Naive B cell (primary cell): ENCODE data around the gene MYO5A. TPM values are rescaled to one million over a fixed set of nuclear protein-coding genes. Genes with fewer than 3 reads are reported as not detected.

ENCODE experiments used
- ATAC-seq, 2 donors: fragments of 150-1000 bp; cut with Tn5 transposase; 2 replicates each; pipeline ENCODE4 v1.10.0; 2021; ENCODE audit warnings: low read depth in 2 of 2, mild to moderate bottlenecking in 2 of 2, moderate library complexity in 2 of 2
- DNase-seq: peaks from one replicate; pipeline ENCODE4 v3.0.0; 2022
- H3K27ac Mint-ChIP-seq, 6 donors: one replicate each; pipeline ENCODE4 v1.8.0; 2020 to 2022; ENCODE audit warnings: mild to moderate bottlenecking in 6 of 6, mixed read lengths in 6 of 6, moderate library complexity in 5 of 6, inconsistent platforms in 2 of 6
- H3K27me3 Mint-ChIP-seq, 3 donors: one replicate each; pipeline ENCODE4 v1.8.0; 2021 to 2022; ENCODE audit warnings: mixed read lengths in 3 of 3, mild to moderate bottlenecking in 1 of 3
- H3K36me3 Mint-ChIP-seq, 2 donors: one replicate each; pipeline ENCODE4 v1.8.0; 2020 to 2022; ENCODE audit warnings: mixed read lengths in 2 of 2, inconsistent platforms in 1 of 2, mild to moderate bottlenecking in 1 of 2
- H3K4me1 Mint-ChIP-seq, 3 donors: one replicate each; pipeline ENCODE4 v1.8.0; 2020 to 2022; ENCODE audit warnings: mixed read lengths in 3 of 3, inconsistent platforms in 1 of 3, mild to moderate bottlenecking in 1 of 3, moderate library complexity in 1 of 3
- H3K4me3 Mint-ChIP-seq, 8 donors: one replicate each; pipeline ENCODE4 v1.8.0; 2020 to 2022; ENCODE audit warnings: mild to moderate bottlenecking in 8 of 8, mixed read lengths in 8 of 8, moderate library complexity in 8 of 8, inconsistent platforms in 2 of 8
- H3K9me3 Mint-ChIP-seq, 7 donors: one replicate each; pipeline ENCODE4 v1.8.0; 2020 to 2022; ENCODE audit warnings: mixed read lengths in 7 of 7, mild to moderate bottlenecking in 5 of 7, inconsistent platforms in 2 of 7, moderate library complexity in 1 of 7
- polyA plus RNA-seq, 6 donors: library from polyadenylated mRNA; unstranded; fragments of 300-500 nt; fragmentation: Illumina TruSeq; gene quantifications; one replicate each; pipeline ENCODE4 v1.2.3, GENCODE V29; 2021; ENCODE audit warnings: low read depth in 6 of 6

The MYO5A gene
- polyA plus RNA-seq, 6 donors from 2014 or later, result 3.8 to 15.0 (median 9.3) TPM

GRCh38 chr15:52378746-52379394 is 149.8 kb downstream of the MYO5A start:
- DNase-seq (no peak), ATAC-seq (no peak)
- peak overlapping the region in 2 of 6 donors; percentile 2 to 37 for H3K27ac Mint-ChIP-seq
- H3K36me3 Mint-ChIP-seq, result peaks cover 33 to 41% of the 10 kb centered on the region in 2 donors
- no peaks in the 10 kb centered on the region for H3K27me3 Mint-ChIP-seq
- no peaks in the 10 kb centered on the region for H3K9me3 Mint-ChIP-seq
- H3K4me1 Mint-ChIP-seq, result peaks cover 0 to 6% (median 5%) of the 10 kb centered on the region in 3 donors
- H3K4me3 Mint-ChIP-seq, result no peak overlapping the region

- Mint-ChIP-seq H3K4me3 (peak overlapping the region in 1 of 8 donors; percentile 24), H3K36me3 (peaks cover 20 to 48% of the 10 kb centered on the region in 2 donors), H3K4me1 (peaks cover 0 to 3% (median 0%) of the 10 kb centered on the region in 3 donors), H3K27me3 (no peaks in the 10 kb centered on the region), H3K9me3 (no peaks in the 10 kb centered on the region), H3K27ac (peak overlapping the region in 1 of 6 donors; percentile 63)
- ATAC-seq (peak in 1 of 2 donors; percentile 52), DNase-seq (no peak)
Observed at GRCh38 chr15:52370010-52370409, 158.7 kb downstream of the MYO5A start.

GRCh38 chr15:52369455-52369854 is 159.2 kb downstream of the MYO5A start:
- H3K4me3 Mint-ChIP-seq, result no peak overlapping the region

GRCh38 chr15:52369030-52369429 is 159.7 kb downstream of the MYO5A start:
- Mint-ChIP-seq H3K9me3 (no peaks in the 10 kb centered on the region), H3K27ac (peak overlapping the region in 1 of 6 donors; percentile 63), H3K4me3 (no peak overlapping the region), H3K36me3 (peaks cover 22 to 39% of the 10 kb centered on the region in 2 donors), H3K4me1 (peaks cover 0 to 3% (median 0%) of the 10 kb centered on the region in 3 donors), H3K27me3 (no peaks in the 10 kb centered on the region)
- no peak for ATAC-seq
- no peak for DNase-seq

More at GRCh38 chr15:52369455-52369854, 159.2 kb downstream of the MYO5A start:
- peaks cover 0 to 3% (median 0%) of the 10 kb centered on the region in 3 donors for H3K4me1 Mint-ChIP-seq
- peaks cover 22 to 43% of the 10 kb centered on the region in 2 donors for H3K36me3 Mint-ChIP-seq
- ATAC-seq (no peak), DNase-seq (no peak)
- H3K9me3 Mint-ChIP-seq, result no peaks in the 10 kb centered on the region
- H3K27me3 Mint-ChIP-seq, result no peaks in the 10 kb centered on the region
- H3K27ac Mint-ChIP-seq, result no peak overlapping the region

- no peaks in the 10 kb centered on the region for H3K27me3 Mint-ChIP-seq
- peaks cover 0 to 3% (median 0%) of the 10 kb centered on the region in 3 donors for H3K4me1 Mint-ChIP-seq
- no peak overlapping the region for H3K4me3 Mint-ChIP-seq
- H3K9me3 Mint-ChIP-seq, result no peaks in the 10 kb centered on the region
- H3K36me3 Mint-ChIP-seq, result peaks cover 25 to 41% of the 10 kb centered on the region in 2 donors
- ATAC-seq, result no peak
- no peak for DNase-seq
- peak overlapping the region in 1 of 6 donors; percentile 11 for H3K27ac Mint-ChIP-seq
Observed at GRCh38 chr15:52368402-52368801, 160.3 kb downstream of the MYO5A start.

- no peak for DNase-seq
- H3K27ac Mint-ChIP-seq, result peak overlapping the region in 3 of 6 donors; percentile 27 to 84 (median 83)
Observed at GRCh38 chr15:52362497-52362896, 166.2 kb downstream of the MYO5A start.

GRCh38 chr15:52361975-52362494 is 166.6 kb downstream of the MYO5A start:
- Mint-ChIP-seq H3K27me3 (no peaks in the 10 kb centered on the region), H3K36me3 (peaks cover 26 to 41% of the 10 kb centered on the region in 2 donors), H3K4me1 (no peaks in the 10 kb centered on the region), H3K27ac (peak overlapping the region in 2 of 6 donors; percentile 75 to 83), H3K9me3 (no peaks in the 10 kb centered on the region), H3K4me3 (no peak overlapping the region)
- ATAC-seq (no peak), DNase-seq (no peak)

More at GRCh38 chr15:52362497-52362896, 166.2 kb downstream of the MYO5A start:
- H3K27me3 Mint-ChIP-seq, result no peaks in the 10 kb centered on the region
- no peak for ATAC-seq
- no peaks in the 10 kb centered on the region for H3K9me3 Mint-ChIP-seq
- H3K36me3 Mint-ChIP-seq, result peaks cover 26 to 41% of the 10 kb centered on the region in 2 donors
- no peaks in the 10 kb centered on the region for H3K4me1 Mint-ChIP-seq
- no peak overlapping the region for H3K4me3 Mint-ChIP-seq

GRCh38 chr15:52361494-52361893 is 167.2 kb downstream of the MYO5A start:
- Mint-ChIP-seq H3K27me3 (no peaks in the 10 kb centered on the region), H3K4me1 (no peaks in the 10 kb centered on the region), H3K9me3 (no peaks in the 10 kb centered on the region), H3K27ac (no peak overlapping the region), H3K36me3 (peaks cover 26 to 41% of the 10 kb centered on the region in 2 donors), H3K4me3 (no peak overlapping the region)
- DNase-seq (no peak), ATAC-seq (no peak)

- Mint-ChIP-seq H3K9me3 (no peaks in the 10 kb centered on the region), H3K36me3 (peaks cover 20 to 34% of the 10 kb centered on the region in 2 donors), H3K27me3 (no peaks in the 10 kb centered on the region), H3K27ac (peak overlapping the region in 2 of 6 donors; percentile 36 to 53), H3K4me1 (no peaks in the 10 kb centered on the region), H3K4me3 (no peak overlapping the region)
- ATAC-seq (no peak), DNase-seq (no peak)
Observed at GRCh38 chr15:52360229-52361203, 168.2 kb downstream of the MYO5A start.

GRCh38 chr15:52359722-52360121 is 169.0 kb downstream of the MYO5A start:
- Mint-ChIP-seq H3K27me3 (no peaks in the 10 kb centered on the region), H3K36me3 (peaks cover 15 to 28% of the 10 kb centered on the region in 2 donors), H3K4me3 (no peak overlapping the region), H3K4me1 (no peaks in the 10 kb centered on the region), H3K9me3 (no peaks in the 10 kb centered on the region), H3K27ac (peak overlapping the region in 1 of 6 donors; percentile 36)
- DNase-seq (no peak), ATAC-seq (no peak)

- no peaks in the 10 kb centered on the region for H3K27me3 Mint-ChIP-seq
- no peak overlapping the region for H3K4me3 Mint-ChIP-seq
- DNase-seq (no peak), ATAC-seq (no peak)
- H3K9me3 Mint-ChIP-seq, result no peaks in the 10 kb centered on the region
- no peak overlapping the region for H3K27ac Mint-ChIP-seq
- H3K36me3 Mint-ChIP-seq, result peaks cover 11 to 21% of the 10 kb centered on the region in 2 donors
- no peaks in the 10 kb centered on the region for H3K4me1 Mint-ChIP-seq
Observed at GRCh38 chr15:52357949-52358348, 170.7 kb downstream of the MYO5A start.

- peaks cover 18 to 27% of the 10 kb centered on the region in 2 donors for H3K36me3 Mint-ChIP-seq
- H3K9me3 Mint-ChIP-seq, result no peaks in the 10 kb centered on the region
- H3K4me3 Mint-ChIP-seq, result no peak overlapping the region
- H3K27ac Mint-ChIP-seq, result peak overlapping the region in 1 of 6 donors; percentile 47
- no peaks in the 10 kb centered on the region for H3K4me1 Mint-ChIP-seq
- H3K27me3 Mint-ChIP-seq, result no peaks in the 10 kb centered on the region
- DNase-seq (no peak), ATAC-seq (no peak)
Observed at GRCh38 chr15:52352086-52352485, 176.6 kb downstream of the MYO5A start.

GRCh38 chr15:52351206-52351908 is 177.3 kb downstream of the MYO5A start:
- peaks cover 18 to 27% of the 10 kb centered on the region in 2 donors for H3K36me3 Mint-ChIP-seq
- H3K27ac Mint-ChIP-seq, result peak overlapping the region in 1 of 6 donors; percentile 30

More at GRCh38 chr15:52351206-52351908, 177.3 kb downstream of the MYO5A start:
- H3K27me3 Mint-ChIP-seq, result no peaks in the 10 kb centered on the region
- H3K4me1 Mint-ChIP-seq, result no peaks in the 10 kb centered on the region
- H3K4me3 Mint-ChIP-seq, result no peak overlapping the region
- ATAC-seq (no peak), DNase-seq (no peak)
- H3K9me3 Mint-ChIP-seq, result no peaks in the 10 kb centered on the region
